HS-5 (cell line): Measurements from ENCODE around the gene ARID5B.
"Not testable (repeated sequence)": the region's sequence is repeated elsewhere in the genome, so short reads cannot be mapped to it uniquely, and the experiment has no call there.

ENCODE experiments used
- DNase-seq: peaks from one replicate; pipeline ENCODE4 v3.0.0-alpha.2; 2012; ENCODE audit warnings: low read depth

ARID5B gene

DNA sequence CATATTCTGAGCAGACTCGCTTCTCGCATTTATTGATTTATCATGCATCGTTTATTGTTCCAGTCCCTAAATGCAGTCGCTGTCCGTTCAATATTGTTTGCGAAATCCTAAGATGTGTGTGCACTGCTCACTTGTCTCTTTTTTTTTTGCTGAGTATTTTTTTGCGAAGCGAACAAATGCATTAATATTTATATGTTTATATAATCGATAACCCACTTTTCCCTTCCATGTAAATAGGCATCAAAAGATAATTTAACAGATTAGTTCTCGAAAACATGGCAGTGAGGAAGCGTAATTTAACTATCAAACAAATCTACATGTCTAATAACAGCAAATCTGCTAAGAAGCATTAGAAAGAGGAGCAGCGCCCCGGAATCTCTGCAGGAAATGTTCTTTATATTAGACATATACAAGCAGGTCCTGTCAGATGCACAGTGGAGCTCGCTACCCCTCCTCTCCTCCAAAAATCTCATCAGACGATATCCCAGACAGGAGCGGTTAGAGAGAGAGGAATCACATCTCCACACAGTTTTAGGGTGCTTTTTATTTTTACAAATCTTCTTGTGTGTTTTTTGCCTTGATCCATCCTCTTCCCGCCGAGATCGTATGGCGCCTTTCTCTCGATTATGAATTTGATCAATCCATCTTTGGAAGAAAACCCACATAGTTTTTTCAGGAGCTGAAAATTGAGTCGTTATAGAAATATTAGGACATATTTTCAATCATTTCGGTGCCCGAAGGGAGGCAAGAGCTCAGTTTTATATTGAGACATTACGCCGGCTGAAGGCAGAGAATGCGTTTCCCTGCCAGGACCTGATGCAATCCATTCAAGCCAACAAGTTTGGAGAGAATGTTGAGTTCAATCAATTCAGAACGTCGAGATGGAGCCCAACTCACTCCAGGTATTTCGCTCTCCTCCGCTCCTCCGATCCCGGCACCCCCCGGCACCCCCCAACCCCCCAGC, at the start of gene ARID5B:
Gene ARID5B, plus strand, starts transcription at position 871 of the 964 bp plus-strand sequence. Its CDS starts 11 bp downstream, at position 882.
- no peak for DNase-seq

GRCh38 chr10:61852261-61852660, 49.2 kb upstream of the ARID5B start:
- DNase-seq: no peak

DNA sequence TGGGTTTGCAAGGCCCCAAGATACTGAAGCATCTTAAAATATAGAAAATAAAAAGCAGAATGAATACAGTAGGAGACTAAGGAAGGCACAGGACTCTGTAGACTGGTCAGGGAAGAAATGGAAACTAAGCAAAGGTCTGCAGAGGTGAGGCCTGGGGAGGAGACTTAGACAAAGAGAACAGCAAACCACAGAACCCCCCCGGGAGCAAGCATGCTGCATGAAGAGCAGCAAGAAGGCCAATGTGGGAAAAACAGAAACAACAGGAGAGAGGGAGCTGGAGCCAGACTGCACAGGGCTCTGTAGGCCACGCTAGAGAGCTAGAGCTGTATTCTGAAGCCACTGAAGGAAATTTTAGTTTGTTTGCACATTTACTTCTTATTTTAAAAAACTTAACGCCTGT, 45.7 kb upstream of the ARID5B start:
- no peak for DNase-seq

GRCh38 chr10:61857746-61858145, 43.8 kb upstream of the ARID5B start:
- DNase-seq: no peak

DNA sequence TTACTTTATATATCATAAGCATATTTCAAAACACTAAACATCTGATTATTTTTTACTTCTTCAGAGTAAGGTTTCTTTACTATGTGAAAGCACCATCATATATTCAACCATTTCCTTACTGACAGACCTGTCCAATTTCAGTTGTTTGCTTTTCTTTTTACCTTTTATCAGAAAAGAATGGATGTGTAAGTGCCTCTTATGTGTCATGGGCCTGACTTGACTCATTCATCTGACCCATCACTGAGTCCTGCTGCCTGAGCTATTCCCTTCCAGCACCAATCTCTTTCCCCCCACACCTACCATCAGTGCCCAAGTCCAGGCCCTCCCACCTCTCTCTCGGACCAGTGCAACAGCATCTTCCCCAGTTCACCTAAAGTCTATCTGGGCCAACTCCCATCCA, 41.7 kb upstream of the ARID5B start:
- DNase-seq: no peak

DNA sequence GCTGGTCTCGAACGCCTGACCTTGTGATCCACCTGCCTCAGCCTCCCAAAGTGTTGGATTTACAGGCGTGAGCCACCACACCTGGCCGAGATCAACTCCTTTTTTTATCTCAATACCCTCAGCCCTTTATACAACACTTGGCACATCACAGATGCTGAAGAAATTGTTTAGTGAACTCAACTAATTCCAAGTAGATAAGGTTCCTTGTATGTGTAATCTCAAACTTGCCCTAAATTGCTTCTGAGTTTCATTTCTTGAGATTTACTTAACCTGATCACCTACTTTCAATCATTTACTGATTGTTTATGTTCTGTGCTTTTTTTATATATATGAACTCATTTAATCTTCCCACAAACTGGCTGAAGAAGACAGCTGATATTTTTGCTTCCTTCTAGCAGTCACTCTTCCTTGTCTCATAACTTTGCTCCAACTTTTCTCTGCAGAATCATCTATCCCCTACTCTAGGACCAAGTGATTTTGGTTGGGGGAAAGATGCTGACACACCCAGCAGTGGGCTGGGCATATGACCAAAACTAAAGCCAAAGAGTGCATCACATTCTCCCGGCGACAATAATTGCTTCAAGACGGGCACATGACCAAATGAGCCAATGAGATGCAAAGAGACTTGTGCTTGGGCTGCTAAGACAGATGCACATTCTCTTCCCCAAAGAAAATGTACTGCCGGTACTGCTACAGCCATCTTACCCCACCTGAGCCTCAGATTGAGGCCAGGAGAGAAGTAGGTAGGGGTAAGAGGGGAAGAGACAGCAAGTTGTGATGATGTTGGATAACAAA, 40.3 kb upstream of the ARID5B start:
- no peak for DNase-seq

GRCh38 chr10:61863981-61864380, 37.5 kb upstream of the ARID5B start:
- DNase-seq: no peak

DNA sequence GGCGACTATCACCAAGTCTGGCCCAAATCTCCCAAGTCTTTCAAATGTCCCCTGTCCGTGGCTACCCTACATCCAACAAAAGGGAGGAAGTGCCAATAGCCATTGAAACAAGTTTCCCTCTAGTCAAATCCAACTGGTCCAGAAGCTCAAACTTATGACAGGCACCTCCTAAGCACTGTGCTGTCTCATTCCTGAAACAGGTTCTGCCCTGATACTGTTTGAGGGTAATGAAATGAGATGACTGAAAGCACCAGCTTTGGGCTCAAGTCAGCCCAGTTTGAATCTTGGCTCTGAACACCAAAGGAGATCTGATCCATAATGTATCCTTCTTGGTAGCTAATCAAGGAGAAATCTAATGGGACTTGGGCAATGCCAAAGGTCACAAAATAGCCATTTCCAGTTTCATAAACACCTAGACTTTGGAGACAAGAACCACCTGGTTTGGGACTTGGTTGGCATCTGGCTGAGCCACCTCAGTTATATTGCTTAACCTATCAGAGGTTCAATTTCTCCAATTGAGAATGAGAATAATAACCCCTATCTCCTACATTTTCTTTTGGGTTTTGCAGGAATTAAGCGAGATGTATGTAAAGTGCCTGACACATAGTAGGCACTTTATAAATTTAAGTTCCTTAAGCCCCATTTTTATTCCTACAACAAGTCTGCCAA, 34.7 kb upstream of the ARID5B start:
- DNase-seq: no peak

DNA sequence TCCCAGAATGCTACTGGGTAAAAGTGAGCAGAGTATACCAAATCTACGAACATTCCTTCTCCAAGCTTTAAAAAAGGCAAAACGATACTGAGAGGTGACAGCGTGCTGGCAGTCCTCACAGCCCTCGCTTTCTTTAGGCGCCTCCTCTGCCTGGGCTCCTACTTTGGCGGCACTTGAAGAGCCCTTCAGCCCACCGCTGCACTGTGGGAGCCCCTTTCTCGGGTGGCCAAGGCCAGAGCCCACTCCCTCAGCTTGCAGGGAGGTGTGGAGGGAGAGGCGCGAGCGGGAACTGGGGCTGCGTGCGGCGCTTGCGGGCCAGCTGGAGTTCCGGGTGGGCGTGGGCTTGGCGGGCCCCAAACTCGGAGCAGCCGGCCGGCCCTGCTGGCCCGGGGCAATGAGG, 34.1 kb upstream of the ARID5B start:
- DNase-seq: not testable (repeated sequence)

DNA sequence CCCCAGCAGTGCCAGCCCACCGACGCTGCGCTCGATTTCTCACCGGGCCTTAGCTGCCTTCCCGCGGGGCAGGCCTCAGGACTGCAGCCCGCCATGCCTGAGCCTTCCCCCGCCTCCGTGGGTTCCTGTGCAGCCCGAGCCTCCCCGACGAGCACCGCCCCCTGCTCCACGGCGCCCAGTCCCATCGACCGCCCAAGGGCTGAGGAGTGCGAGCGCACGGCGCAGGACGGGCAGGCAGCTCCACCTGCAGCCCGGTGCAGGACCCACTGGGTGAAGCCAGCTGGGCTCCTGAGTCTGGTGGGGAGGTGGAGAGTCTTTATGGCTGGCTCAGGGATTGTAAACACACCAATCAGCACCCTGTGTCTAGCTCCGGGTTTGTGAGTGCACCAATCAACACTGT, 33.7 kb upstream of the ARID5B start:
- not testable (repeated sequence) for DNase-seq

- DNase-seq: no peak
These were observed 32.3 kb upstream of the ARID5B start for GRCh38 chr10:61869041-61869675.

- DNase-seq: no peak
These were observed 31.5 kb upstream of the ARID5B start for GRCh38 chr10:61869774-61870525.

DNA sequence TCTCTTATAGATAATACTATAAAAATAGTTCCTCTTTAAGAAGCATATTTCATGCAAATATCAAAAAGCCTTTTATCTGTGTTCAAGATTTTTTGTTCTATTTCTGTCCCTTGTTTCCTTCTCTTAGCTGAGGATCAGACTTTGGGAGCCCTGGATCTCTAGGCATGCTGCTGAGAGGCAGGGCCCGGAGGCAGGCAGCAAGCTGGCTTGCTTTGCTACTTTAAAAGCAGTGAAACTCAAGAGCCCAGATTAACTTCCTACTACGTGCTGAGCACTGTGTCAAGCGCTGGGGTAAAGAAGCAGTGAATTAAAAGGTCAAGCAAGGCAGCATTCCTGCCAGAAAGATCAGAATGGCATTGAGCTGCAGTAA, 31.0 kb upstream of the ARID5B start:
- no peak for DNase-seq

- DNase-seq: no peak
These were observed 30.0 kb upstream of the ARID5B start for GRCh38 chr10:61871487-61871886.

GRCh38 chr10:61877887-61878739, 23.4 kb upstream of the ARID5B start:
- DNase-seq: no peak

GRCh38 chr10:61878740-61879068, 22.8 kb upstream of the ARID5B start:
- no peak for DNase-seq

GRCh38 chr10:61882621-61883370, 18.7 kb upstream of the ARID5B start:
- DNase-seq: no peak

DNA sequence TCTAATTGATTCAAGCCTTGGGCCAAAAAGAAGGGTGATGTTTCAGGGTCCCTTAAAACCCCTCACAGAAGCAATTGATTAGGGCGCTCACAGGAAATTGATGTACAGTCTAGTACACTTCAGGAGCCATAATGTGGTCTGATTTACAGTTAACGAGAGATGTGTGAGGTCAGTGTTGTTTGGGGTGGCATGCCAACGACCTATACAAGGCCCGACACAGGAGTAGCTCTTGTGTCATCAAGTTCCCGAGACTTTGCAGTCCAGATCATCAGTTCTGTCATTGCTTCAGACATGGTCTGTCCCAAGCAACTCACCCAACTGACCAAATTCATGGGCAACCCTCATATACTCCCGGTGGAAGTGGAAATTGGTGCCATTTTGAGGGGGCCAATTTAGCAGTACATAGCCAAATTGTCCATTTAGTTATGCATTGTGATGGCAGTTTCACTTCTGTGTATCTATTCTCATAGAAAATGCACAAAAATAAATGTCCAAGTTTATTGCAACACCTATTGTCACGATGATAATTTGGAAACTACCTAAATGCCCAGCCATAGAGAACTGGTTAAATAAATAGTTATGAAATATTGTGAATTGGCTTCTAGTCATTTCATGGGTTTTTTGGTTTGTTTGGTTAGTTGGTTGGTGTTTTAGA, 18.0 kb upstream of the ARID5B start:
- no peak for DNase-seq

DNA sequence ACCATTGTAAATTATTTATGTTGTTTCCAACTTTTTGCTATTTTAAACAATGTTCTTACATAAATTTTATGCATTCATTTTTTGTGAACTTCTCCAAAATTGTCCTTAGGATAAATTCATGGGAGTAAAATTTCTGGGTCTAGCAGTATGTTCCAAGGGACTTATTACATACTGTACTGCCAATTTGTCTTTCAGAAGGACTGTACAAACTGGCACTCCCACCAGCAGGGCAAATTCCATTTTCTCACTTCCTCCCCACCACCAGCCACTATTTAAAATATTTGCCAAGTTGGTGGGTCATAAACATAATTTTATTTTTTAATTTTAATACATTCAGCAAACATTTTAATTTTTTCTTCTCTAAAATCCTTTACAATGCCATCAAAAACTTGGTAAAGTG, 13.7 kb upstream of the ARID5B start:
- DNase-seq: no peak
